ENCODE results near the gene JUND.

- TF ChIP-seq CTCF (IDR thresholded peaks at IDR 0.05) (no peak), POLR2AphosphoS5 (IDR thresholded peaks at IDR 0.05; ENCODE audit: insufficient read depth in 1 of 2, low read depth in 1 of 2) (no peak), POLR2A (IDR thresholded peaks at IDR 0.05) (no peak)
Measured at GRCh38 chr19:18229915-18230314, 51.5 kb downstream of the JUND start.
